Measurements from ENCODE around the gene TMEM150C. TPM values are rescaled to one million over a fixed set of nuclear protein-coding genes. Genes with fewer than 3 reads are reported as not detected.

TMEM150C gene
- total RNA-seq, 1 donor from 2014 or later: not detected

GRCh38 chr4:82587826-82588540, 26.2 kb upstream of the TMEM150C start:
- Mint-ChIP-seq H3K4me1 (ENCODE audit: low read depth) (no peaks in the 10 kb centered on the region), H3K36me3 (ENCODE audit: low read depth) (no peaks in the 10 kb centered on the region), H3K4me3 (no peak overlapping the region), H3K9me3 (no peaks in the 10 kb centered on the region), H3K27ac (no peak overlapping the region), H3K27me3 (ENCODE audit: insufficient read depth) (peaks cover 10% of the 10 kb centered on the region)
- DNase-seq (ENCODE audit: low spot score): no peak
- intact Hi-C loops (cut with micrococcal nuclease): no loop called here

- H3K4me3 Mint-ChIP-seq: no peak overlapping the region
- DNase-seq (ENCODE audit: low spot score): no peak
- intact Hi-C loops (cut with micrococcal nuclease): no loop called here
- no peak overlapping the region for H3K27ac Mint-ChIP-seq
- H3K36me3 Mint-ChIP-seq (ENCODE audit: low read depth): no peaks in the 10 kb centered on the region
- peaks cover 3% of the 10 kb centered on the region for H3K27me3 Mint-ChIP-seq (ENCODE audit: insufficient read depth)
- no peaks in the 10 kb centered on the region for H3K4me1 Mint-ChIP-seq (ENCODE audit: low read depth)
- no peaks in the 10 kb centered on the region for H3K9me3 Mint-ChIP-seq
Measured at GRCh38 chr4:82585690-82586435, 24.1 kb upstream of the TMEM150C start.

- H3K4me3 Mint-ChIP-seq: no peak overlapping the region
- no peak for DNase-seq (ENCODE audit: low spot score)
- no peak overlapping the region for H3K27ac Mint-ChIP-seq
- peaks cover 3% of the 10 kb centered on the region for H3K27me3 Mint-ChIP-seq (ENCODE audit: insufficient read depth)
- no peaks in the 10 kb centered on the region for H3K4me1 Mint-ChIP-seq (ENCODE audit: low read depth)
- no peaks in the 10 kb centered on the region for H3K9me3 Mint-ChIP-seq
- H3K36me3 Mint-ChIP-seq (ENCODE audit: low read depth): no peaks in the 10 kb centered on the region
- intact Hi-C loops (cut with micrococcal nuclease): no loop called here
Measured at GRCh38 chr4:82584931-82585330, 23.1 kb upstream of the TMEM150C start.

- Mint-ChIP-seq H3K9me3 (no peaks in the 10 kb centered on the region), H3K4me1 (ENCODE audit: low read depth) (no peaks in the 10 kb centered on the region), H3K4me3 (no peak overlapping the region), H3K27ac (no peak overlapping the region), H3K27me3 (ENCODE audit: insufficient read depth) (peaks cover 3% of the 10 kb centered on the region), H3K36me3 (ENCODE audit: low read depth) (no peaks in the 10 kb centered on the region)
- intact Hi-C loops (cut with micrococcal nuclease): no loop called here
- DNase-seq (ENCODE audit: low spot score): no peak
Measured at GRCh38 chr4:82583897-82584587, 22.3 kb upstream of the TMEM150C start.

GRCh38 chr4:82579932-82580331, 18.1 kb upstream of the TMEM150C start:
- DNase-seq (ENCODE audit: low spot score): no peak
- H3K27ac Mint-ChIP-seq: no peak overlapping the region
- H3K9me3 Mint-ChIP-seq: no peaks in the 10 kb centered on the region
- H3K4me1 Mint-ChIP-seq (ENCODE audit: low read depth): no peaks in the 10 kb centered on the region
- no peak overlapping the region for H3K4me3 Mint-ChIP-seq
- intact Hi-C loops (cut with micrococcal nuclease): no loop called here
- no peaks in the 10 kb centered on the region for H3K36me3 Mint-ChIP-seq (ENCODE audit: low read depth)
- no peaks in the 10 kb centered on the region for H3K27me3 Mint-ChIP-seq (ENCODE audit: insufficient read depth)

GRCh38 chr4:82578935-82579334, 17.1 kb upstream of the TMEM150C start:
- Mint-ChIP-seq H3K36me3 (ENCODE audit: low read depth) (no peaks in the 10 kb centered on the region), H3K27ac (no peak overlapping the region), H3K4me3 (no peak overlapping the region), H3K9me3 (no peaks in the 10 kb centered on the region), H3K4me1 (ENCODE audit: low read depth) (no peaks in the 10 kb centered on the region), H3K27me3 (ENCODE audit: insufficient read depth) (no peaks in the 10 kb centered on the region)
- intact Hi-C loops (cut with micrococcal nuclease): no loop called here
- DNase-seq (ENCODE audit: low spot score): no peak

GRCh38 chr4:82577451-82577850, 15.7 kb upstream of the TMEM150C start:
- H3K36me3 Mint-ChIP-seq (ENCODE audit: low read depth): no peaks in the 10 kb centered on the region
- H3K9me3 Mint-ChIP-seq: no peaks in the 10 kb centered on the region
- no peak overlapping the region for H3K27ac Mint-ChIP-seq
- intact Hi-C loops (cut with micrococcal nuclease): no loop called here
- no peaks in the 10 kb centered on the region for H3K4me1 Mint-ChIP-seq (ENCODE audit: low read depth)
- no peak for DNase-seq (ENCODE audit: low spot score)
- no peak overlapping the region for H3K4me3 Mint-ChIP-seq
- no peaks in the 10 kb centered on the region for H3K27me3 Mint-ChIP-seq (ENCODE audit: insufficient read depth)

GRCh38 chr4:82569727-82570126, 7.9 kb upstream of the TMEM150C start:
- no peaks in the 10 kb centered on the region for H3K36me3 Mint-ChIP-seq (ENCODE audit: low read depth)
- H3K27ac Mint-ChIP-seq: no peak overlapping the region
- no peaks in the 10 kb centered on the region for H3K9me3 Mint-ChIP-seq
- H3K4me1 Mint-ChIP-seq (ENCODE audit: low read depth): no peaks in the 10 kb centered on the region
- DNase-seq (ENCODE audit: low spot score): no peak
- no peak overlapping the region for H3K4me3 Mint-ChIP-seq
- H3K27me3 Mint-ChIP-seq (ENCODE audit: insufficient read depth): peaks cover 12% of the 10 kb centered on the region
- intact Hi-C loops (cut with micrococcal nuclease): no loop called here

GRCh38 chr4:82569076-82569475, 7.3 kb upstream of the TMEM150C start:
- Mint-ChIP-seq H3K27me3 (ENCODE audit: insufficient read depth) (peaks cover 15% of the 10 kb centered on the region), H3K4me1 (ENCODE audit: low read depth) (no peaks in the 10 kb centered on the region), H3K27ac (no peak overlapping the region), H3K4me3 (no peak overlapping the region), H3K36me3 (ENCODE audit: low read depth) (no peaks in the 10 kb centered on the region), H3K9me3 (no peaks in the 10 kb centered on the region)
- no peak for DNase-seq (ENCODE audit: low spot score)
- intact Hi-C loops (cut with micrococcal nuclease): no loop called here

GRCh38 chr4:82567444-82567843, 5.7 kb upstream of the TMEM150C start:
- no peak overlapping the region for H3K4me3 Mint-ChIP-seq
- H3K36me3 Mint-ChIP-seq (ENCODE audit: low read depth): no peaks in the 10 kb centered on the region
- peaks cover 1% of the 10 kb centered on the region for H3K4me1 Mint-ChIP-seq (ENCODE audit: low read depth)
- intact Hi-C loops (cut with micrococcal nuclease): no loop called here
- no peak for DNase-seq (ENCODE audit: low spot score)
- no peak overlapping the region for H3K27ac Mint-ChIP-seq
- H3K9me3 Mint-ChIP-seq: no peaks in the 10 kb centered on the region
- H3K27me3 Mint-ChIP-seq (ENCODE audit: insufficient read depth): peaks cover 29% of the 10 kb centered on the region

GRCh38 chr4:82562564-82562854, 721 bp upstream of the TMEM150C start:
- H3K36me3 Mint-ChIP-seq (ENCODE audit: low read depth): no peaks in the 10 kb centered on the region
- H3K27ac Mint-ChIP-seq: peak overlapping the region; percentile 13
- H3K9me3 Mint-ChIP-seq: no peaks in the 10 kb centered on the region
- intact Hi-C loops (cut with micrococcal nuclease): no loop called here
- DNase-seq (ENCODE audit: low spot score): no peak
- peaks cover 6% of the 10 kb centered on the region for H3K4me1 Mint-ChIP-seq (ENCODE audit: low read depth)
- peak overlapping the region; percentile 77 for H3K4me3 Mint-ChIP-seq
- H3K27me3 Mint-ChIP-seq (ENCODE audit: insufficient read depth): peaks cover 62% of the 10 kb centered on the region

GRCh38 chr4:82560853-82561785, 669 bp downstream of the TMEM150C start:
- peak overlapping the region; percentile 75 for H3K4me3 Mint-ChIP-seq
- H3K9me3 Mint-ChIP-seq: no peaks in the 10 kb centered on the region
- peaks cover 6% of the 10 kb centered on the region for H3K4me1 Mint-ChIP-seq (ENCODE audit: low read depth)
- no peaks in the 10 kb centered on the region for H3K36me3 Mint-ChIP-seq (ENCODE audit: low read depth)
- DNase-seq (ENCODE audit: low spot score): no peak
- intact Hi-C loops (cut with micrococcal nuclease): no loop called here
- peaks cover 64% of the 10 kb centered on the region for H3K27me3 Mint-ChIP-seq (ENCODE audit: insufficient read depth)
- no peak overlapping the region for H3K27ac Mint-ChIP-seq
